HEK293 (cell line): ENCODE data around the gene WBP2NL.

ENCODE experiments used
- CTCF ChIA-PET: fragments of 350-600 bp; formaldehyde crosslinking; extraction: SDS; loops from one replicate; lab custom pipeline; 2021; ENCODE audit warnings: antibody characterized with exemption; lab: Yijun Ruan, JAX
- POLR2A ChIA-PET: fragments of 300-600 bp; formaldehyde crosslinking; extraction: SDS; loops from one replicate; lab custom pipeline; 2020; ENCODE audit warnings: antibody characterized with exemption, inconsistent platforms; lab: Yijun Ruan, JAX
- H3K27ac ChIP-seq: fragments of 200-500 bp; sonication (Bioruptor generic); 2 replicates; pipeline ENCODE4 v1.5.1; 2014; ENCODE audit warnings: low read depth, low read length, control low read depth, inconsistent platforms; ENCODE audit errors: extremely low read depth
- H3K36me3 ChIP-seq, 2 experiments: fragments of 200-500 bp in 1 of 2; sonication (Bioruptor generic) in 1 of 2; 1 replicate in 1 of 2; 2 replicates in 1 of 2; pipeline ENCODE4 v1.5.1; 2014 to 2017; ENCODE audit warnings: inconsistent platforms in 2 of 2, low read length in 2 of 2; ENCODE audit not compliant: control insufficient read depth in 2 of 2, insufficient read depth in 1 of 2
- H3K4me1 ChIP-seq: fragments of 200-500 bp; sonication (Bioruptor generic); 2 replicates; pipeline ENCODE4 v1.5.1; 2014; ENCODE audit warnings: mild to moderate bottlenecking, low read length, inconsistent platforms; ENCODE audit not compliant: control insufficient read depth, insufficient read depth
- H3K4me3 ChIP-seq: 2 replicates; pipeline ENCODE4 v1.5.1; 2011; ENCODE audit warnings: low read depth, mild to moderate bottlenecking, control low read depth, low read length, moderate library complexity
- H3K9me3 ChIP-seq: fragments of 200-500 bp; sonication (Bioruptor generic); 2 replicates; pipeline ENCODE4 v1.5.1; 2014; ENCODE audit warnings: low read depth, low read length, inconsistent platforms; ENCODE audit not compliant: control insufficient read depth, insufficient read depth
- BCL6B ChIP-seq: fragments of 450-650 bp; formaldehyde crosslinking; IDR thresholded peaks from 2 replicates; pipeline ENCODE4 v1.5.1; 2017; ENCODE audit warnings: missing biosample characterization, missing genetic modification characterization
- GLIS2 ChIP-seq: fragments of 450-650 bp; formaldehyde crosslinking; IDR thresholded peaks from 2 replicates; pipeline ENCODE4 v1.5.1; 2016; ENCODE audit warnings: missing biosample characterization, missing genetic modification characterization
- KLF9 ChIP-seq: fragments of 450-650 bp; formaldehyde crosslinking; IDR thresholded peaks from 2 replicates; pipeline ENCODE4 v1.5.1; 2016; ENCODE audit warnings: missing biosample characterization, missing genetic modification characterization, low read depth
- PRDM2 ChIP-seq: fragments of 450-650 bp; formaldehyde crosslinking; IDR thresholded peaks from 2 replicates; pipeline ENCODE4 v1.5.1; 2016; ENCODE audit warnings: missing biosample characterization, missing genetic modification characterization, borderline replicate concordance
- SALL2 ChIP-seq: fragments of 450-650 bp; formaldehyde crosslinking; IDR thresholded peaks from 2 replicates; pipeline ENCODE4 v1.5.0; 2017; ENCODE audit warnings: missing biosample characterization, mild to moderate bottlenecking, missing genetic modification characterization, borderline replicate concordance
- SETDB1 ChIP-seq: IDR thresholded peaks from one replicate; pipeline ENCODE4 v1.6.1; 2017; ENCODE audit warnings: mild to moderate bottlenecking, low read length, moderate library complexity, mixed read lengths; ENCODE audit not compliant: insufficient read length
- TRIM28 ChIP-seq: IDR thresholded peaks from 2 replicates; pipeline ENCODE4 v1.6.1; 2011; ENCODE audit warnings: low read length, control low read depth, borderline replicate concordance
- ZBTB21 ChIP-seq: fragments of 450-650 bp; formaldehyde crosslinking; IDR thresholded peaks from 2 replicates; pipeline ENCODE4 v1.5.1; 2017; ENCODE audit warnings: missing biosample characterization, missing genetic modification characterization
- ZEB2 ChIP-seq: fragments of 450-650 bp; formaldehyde crosslinking; IDR thresholded peaks from 2 replicates; pipeline ENCODE4 v1.5.1; 2016; ENCODE audit warnings: missing biosample characterization, missing genetic modification characterization
- ZNF175 ChIP-seq: fragments of 450-650 bp; formaldehyde crosslinking; IDR thresholded peaks from 2 replicates; pipeline ENCODE4 v1.5.1; 2016; ENCODE audit warnings: missing biosample characterization, missing genetic modification characterization
- ZNF529 ChIP-seq: fragments of 450-650 bp; formaldehyde crosslinking; IDR thresholded peaks from 2 replicates; pipeline ENCODE4 v1.5.1; 2017; ENCODE audit warnings: missing genetic modification characterization, missing biosample characterization; ENCODE audit not compliant: insufficient replicate concordance
- ZNF549 ChIP-seq: fragments of 450-650 bp; IDR thresholded peaks from 2 replicates; pipeline ENCODE4 v1.5.1; 2018; ENCODE audit warnings: missing biosample characterization, missing genetic modification characterization, mild to moderate bottlenecking, inconsistent platforms, moderate library complexity
- ZNF777 ChIP-seq: fragments of 450-650 bp; formaldehyde crosslinking; IDR thresholded peaks from 2 replicates; pipeline ENCODE4 v1.5.1; 2017; ENCODE audit warnings: missing biosample characterization, missing genetic modification characterization, borderline replicate concordance
- ZNF830 ChIP-seq: fragments of 450-650 bp; IDR thresholded peaks from 2 replicates; pipeline ENCODE4 v1.5.0; 2018; ENCODE audit warnings: missing biosample characterization, missing genetic modification characterization, low read depth, mild to moderate bottlenecking, moderate library complexity
- ZSCAN5A ChIP-seq: fragments of 450-650 bp; formaldehyde crosslinking; IDR thresholded peaks from 2 replicates; pipeline ENCODE4 v1.5.1; 2016; ENCODE audit warnings: missing biosample characterization, missing genetic modification characterization

WBP2NL gene

GRCh38 chr22:42033263-42034181, 34.9 kb downstream of the WBP2NL start:
- H3K9me3 ChIP-seq: no peaks in the 10 kb centered on the region
- no peak overlapping the region for H3K27ac ChIP-seq
- no peaks in the 10 kb centered on the region for H3K36me3 ChIP-seq
- H3K4me3 ChIP-seq: no peak overlapping the region
- no peaks in the 10 kb centered on the region for H3K4me1 ChIP-seq
- CTCF ChIA-PET: interaction anchor here (1.1 kb wide), 1 partner anchor 17 kb away, joined by 3 read pairs; no protein-coding TSS in a partner anchor
- TF ChIP-seq BCL6B (tag by site-specific recombination): no peak
- no peak for TF ChIP-seq ZNF830
- no peak for TF ChIP-seq KLF9 (tag by site-specific recombination)
- TF ChIP-seq TRIM28: peak; percentile 68; the same call in 1 of the 2 replicates
- TF ChIP-seq SALL2 (tag by site-specific recombination): no peak
- no peak for TF ChIP-seq ZBTB21 (tag by site-specific recombination)
- TF ChIP-seq SETDB1: peak; percentile 71
- no peak for TF ChIP-seq PRDM2
- TF ChIP-seq, all 188 proteins: peak for 2
- POLR2A ChIA-PET: no interaction called here

- H3K36me3 ChIP-seq: no peaks in the 10 kb centered on the region
- ChIA-PET CTCF (interaction anchor here (0.7 kb wide), 1 partner anchor 160 kb away, joined by 3 read pairs; no protein-coding TSS in a partner anchor), POLR2A (no interaction called here)
- no peak overlapping the region for H3K27ac ChIP-seq
- H3K4me3 ChIP-seq: no peak overlapping the region
- TF ChIP-seq ZNF175 (no peak), ZSCAN5A (tag by site-specific recombination) (no peak), ZNF549 (tag by site-specific recombination) (no peak), ZNF529 (tag by site-specific recombination) (no peak), GLIS2 (tag by site-specific recombination) (no peak), ZNF777 (tag by site-specific recombination) (no peak), ZEB2 (tag by site-specific recombination) (no peak)
- H3K4me1 ChIP-seq: no peaks in the 10 kb centered on the region
- H3K9me3 ChIP-seq: no peaks in the 10 kb centered on the region
Measured at GRCh38 chr22:42035256-42035655, 36.7 kb downstream of the WBP2NL start.
